KOPT-K1 (cell line): ENCODE measurements around the gene LDLRAD4.

Experiments used
- H3K27ac ChIP-seq: fragments of 200-600 bp; sonication (generic); 2 replicates; pipeline ENCODE4 v1.5.1; 2016; ENCODE audit warnings: antibody characterized with exemption, mild to moderate bottlenecking, low read depth, low read length; ENCODE audit not compliant: poor library complexity, severe bottlenecking
- H3K36me3 ChIP-seq: fragments of 200-600 bp; sonication (generic); 2 replicates; pipeline ENCODE4 v1.5.1; 2017; ENCODE audit warnings: antibody characterized with exemption, mild to moderate bottlenecking, low read length, moderate library complexity; ENCODE audit not compliant: insufficient read depth
- H3K9me3 ChIP-seq: fragments of 200-600 bp; sonication (generic); 2 replicates; pipeline ENCODE4 v1.5.1; 2017; ENCODE audit warnings: antibody characterized with exemption, low read length, mild to moderate bottlenecking; ENCODE audit not compliant: insufficient read depth, poor library complexity, severe bottlenecking

Gene LDLRAD4

DNA sequence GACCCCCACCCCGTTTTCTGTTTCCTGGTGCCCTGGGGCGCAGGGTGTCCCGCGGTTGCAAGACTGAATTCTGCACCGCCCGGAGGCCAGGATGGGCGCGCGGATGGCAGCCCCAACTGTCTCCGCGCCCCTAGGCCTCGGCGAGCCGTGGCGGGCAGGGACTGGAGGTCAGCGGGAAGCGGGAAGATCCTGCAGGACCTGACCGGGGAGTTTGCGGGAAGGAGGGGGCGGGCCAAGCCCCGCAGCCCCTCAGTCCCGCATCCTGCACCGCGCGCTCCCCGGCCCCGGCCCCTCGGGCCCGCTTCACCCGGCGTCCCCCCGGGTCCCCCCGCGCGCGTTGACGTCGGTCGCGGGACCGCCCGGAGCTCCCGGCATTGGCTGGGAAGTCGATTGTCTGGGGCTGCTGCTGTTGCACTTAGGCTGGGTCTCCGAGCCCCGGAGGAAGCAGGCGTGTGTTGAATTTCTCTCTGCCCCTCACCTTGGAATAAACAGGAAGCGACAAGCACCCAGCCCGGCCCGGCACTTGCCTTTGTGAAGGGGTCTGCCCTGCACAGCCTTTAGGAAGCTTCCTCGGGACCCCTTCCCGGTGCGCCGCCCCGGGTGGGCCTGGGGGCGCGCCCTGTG, at the start of gene LDLRAD4:
Gene LDLRAD4, plus strand, starts transcription at position 393 of the 624 bp plus-strand sequence.
- peak within 1 kb of the TSS; percentile 86 for H3K27ac ChIP-seq
- no peaks in the 10 kb centered on the region for H3K9me3 ChIP-seq
- H3K36me3 ChIP-seq, result 0 out of 2 replicates have a peak, but pooled peaks cover 6% of the 10 kb centered on the region

DNA sequence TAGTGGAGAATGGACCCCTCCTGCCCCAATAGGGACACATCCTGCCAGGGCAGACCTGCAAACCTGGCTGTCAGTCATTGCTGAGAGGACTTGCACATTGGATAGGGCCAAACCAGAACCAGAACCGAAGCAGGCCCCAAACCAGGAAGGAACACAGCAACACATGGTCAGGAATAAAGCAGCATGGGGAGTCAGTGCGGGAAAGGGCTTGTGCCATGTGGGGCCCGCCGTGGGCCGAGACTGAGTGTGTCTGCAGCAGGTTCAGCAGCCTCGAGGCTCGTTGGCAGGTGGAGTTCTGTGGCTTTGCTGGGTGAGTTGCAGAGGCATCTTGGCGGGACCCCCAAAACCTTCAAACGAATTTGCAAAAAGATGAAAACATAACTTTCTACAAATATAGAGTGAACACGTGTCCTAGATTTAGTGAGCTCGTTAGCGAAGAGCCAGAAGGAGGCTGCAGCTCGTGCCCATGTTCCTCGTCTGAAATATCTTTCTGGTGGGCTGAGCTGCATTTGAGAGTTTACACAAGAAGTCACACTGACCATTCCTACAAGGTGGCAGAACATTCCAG, 44.9 kb upstream of the LDLRAD4 start:
- H3K9me3 ChIP-seq, result no peaks in the 10 kb centered on the region
- no peaks in the 10 kb centered on the region for H3K36me3 ChIP-seq
- peak overlapping the region; percentile 53 for H3K27ac ChIP-seq

DNA sequence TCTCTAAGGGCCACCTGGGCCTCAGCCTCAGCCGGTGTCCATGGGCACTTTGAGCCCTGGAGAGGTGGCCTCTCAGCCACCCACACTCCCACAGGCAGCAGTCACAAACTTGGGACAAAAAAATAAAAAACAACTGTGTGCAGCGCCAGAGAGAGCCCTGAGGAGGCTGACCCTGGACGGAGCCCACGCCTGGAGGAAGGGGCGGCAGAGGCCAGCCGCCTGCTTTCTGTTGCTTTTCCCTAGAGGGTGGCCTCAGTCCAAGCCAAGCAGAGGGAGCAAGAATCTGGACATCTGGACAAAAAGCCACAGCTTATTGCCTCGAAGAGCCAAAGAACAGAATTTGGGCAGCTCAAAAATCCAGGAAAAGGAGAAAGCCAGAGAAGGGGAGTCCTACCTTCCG, 43.3 kb upstream of the LDLRAD4 start:
- peak overlapping the region; percentile 53 for H3K27ac ChIP-seq
- H3K36me3 ChIP-seq, result no peaks in the 10 kb centered on the region
- H3K9me3 ChIP-seq, result no peaks in the 10 kb centered on the region

GRCh38 chr18:13175754-13176210, 42.8 kb upstream of the LDLRAD4 start:
- Histone ChIP-seq H3K9me3 (no peaks in the 10 kb centered on the region), H3K36me3 (no peaks in the 10 kb centered on the region), H3K27ac (peak overlapping the region; percentile 53)

DNA sequence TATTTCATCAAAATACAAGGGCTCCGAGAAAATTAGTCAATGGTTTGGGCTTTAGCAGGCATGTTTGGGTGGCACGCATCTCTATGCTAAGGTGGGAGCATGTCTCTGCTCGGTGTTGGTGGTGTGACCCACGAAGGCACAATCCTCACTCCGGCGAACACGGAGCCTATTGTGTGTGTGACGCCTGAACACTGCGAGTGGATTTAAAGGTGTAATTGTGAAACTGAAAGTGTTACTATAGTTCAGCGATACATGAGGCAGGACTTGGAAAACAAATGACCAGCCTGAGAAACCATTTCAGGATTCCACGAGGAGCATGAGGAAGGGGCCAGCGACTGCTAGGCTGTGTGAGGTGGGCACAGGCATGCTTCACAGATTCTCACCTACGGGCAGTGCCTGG, 41.7 kb upstream of the LDLRAD4 start:
- H3K36me3 ChIP-seq, result no peaks in the 10 kb centered on the region

GRCh38 chr18:13178197-13178596, 40.4 kb upstream of the LDLRAD4 start:
- no peaks in the 10 kb centered on the region for H3K9me3 ChIP-seq
- H3K36me3 ChIP-seq, result no peaks in the 10 kb centered on the region
- H3K27ac ChIP-seq, result no peak overlapping the region

More for the DNA sequence above, 41.7 kb upstream of the LDLRAD4 start:
- Histone ChIP-seq H3K27ac (peak overlapping the region; percentile 53), H3K9me3 (no peaks in the 10 kb centered on the region)

GRCh38 chr18:13178976-13179375, 39.6 kb upstream of the LDLRAD4 start:
- no peaks in the 10 kb centered on the region for H3K9me3 ChIP-seq
- no peaks in the 10 kb centered on the region for H3K36me3 ChIP-seq
- H3K27ac ChIP-seq, result no peak overlapping the region

- Histone ChIP-seq H3K27ac (no peak overlapping the region), H3K36me3 (no peaks in the 10 kb centered on the region), H3K9me3 (no peaks in the 10 kb centered on the region)
These were observed 38.9 kb upstream of the LDLRAD4 start for GRCh38 chr18:13179566-13180113.

GRCh38 chr18:13180614-13181375, 37.8 kb upstream of the LDLRAD4 start:
- Histone ChIP-seq H3K36me3 (no peaks in the 10 kb centered on the region), H3K27ac (no peak overlapping the region), H3K9me3 (no peaks in the 10 kb centered on the region)

DNA sequence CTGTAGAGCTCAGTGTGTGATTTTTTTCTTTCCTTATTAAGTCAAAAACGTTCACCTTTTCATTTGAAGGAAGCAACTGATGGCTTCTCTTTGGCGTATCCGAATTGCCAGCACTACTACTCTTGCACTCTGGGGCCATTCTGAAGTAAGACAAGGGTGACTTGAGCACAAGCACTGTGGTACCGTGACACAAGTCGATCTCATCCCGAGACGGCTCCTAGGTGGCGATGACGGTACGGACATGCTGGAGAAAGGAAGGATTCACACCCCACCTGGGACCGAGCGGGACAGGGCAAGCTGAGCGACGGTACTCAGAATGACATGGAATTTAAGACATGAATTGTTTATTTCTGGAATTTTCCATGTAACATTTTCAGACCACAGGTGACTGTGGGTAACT, 36.8 kb upstream of the LDLRAD4 start:
- Histone ChIP-seq H3K36me3 (no peaks in the 10 kb centered on the region), H3K9me3 (no peaks in the 10 kb centered on the region), H3K27ac (no peak overlapping the region)

GRCh38 chr18:13183359-13183758, 35.2 kb upstream of the LDLRAD4 start:
- H3K36me3 ChIP-seq, result no peaks in the 10 kb centered on the region
- H3K27ac ChIP-seq, result no peak overlapping the region
- no peaks in the 10 kb centered on the region for H3K9me3 ChIP-seq

GRCh38 chr18:13183790-13184189, 34.8 kb upstream of the LDLRAD4 start:
- Histone ChIP-seq H3K9me3 (no peaks in the 10 kb centered on the region), H3K27ac (no peak overlapping the region), H3K36me3 (no peaks in the 10 kb centered on the region)

DNA sequence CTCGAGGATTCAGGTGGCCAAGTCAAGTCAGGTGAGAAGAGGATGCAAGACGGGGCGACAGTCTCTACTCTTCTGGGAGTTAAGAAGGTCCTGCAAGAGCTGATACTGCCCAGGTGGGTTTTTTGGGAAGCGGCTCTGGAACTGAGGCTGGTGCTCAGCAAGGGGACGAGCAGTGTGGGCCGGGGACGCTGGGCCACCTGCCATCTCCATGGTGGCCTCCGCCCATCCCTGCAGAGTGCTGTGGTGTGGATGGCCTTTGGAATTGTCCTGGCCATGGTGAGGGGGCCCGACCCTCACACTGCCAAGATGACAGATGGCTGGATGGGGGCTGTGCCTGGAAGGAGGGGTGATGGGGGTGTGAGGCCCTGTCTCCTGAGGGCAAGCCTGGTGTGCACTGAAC, 34.2 kb upstream of the LDLRAD4 start:
- Histone ChIP-seq H3K36me3 (no peaks in the 10 kb centered on the region), H3K9me3 (no peaks in the 10 kb centered on the region), H3K27ac (no peak overlapping the region)

- Histone ChIP-seq H3K9me3 (no peaks in the 10 kb centered on the region), H3K27ac (no peak overlapping the region), H3K36me3 (no peaks in the 10 kb centered on the region)
These were observed 32.8 kb upstream of the LDLRAD4 start for GRCh38 chr18:13185675-13186198.

- Histone ChIP-seq H3K36me3 (no peaks in the 10 kb centered on the region), H3K27ac (no peak overlapping the region), H3K9me3 (no peaks in the 10 kb centered on the region)
These were observed 31.9 kb upstream of the LDLRAD4 start for GRCh38 chr18:13186687-13187086.
